ENCODE measurements around the gene SHH. TPM values are rescaled to one million over a fixed set of nuclear protein-coding genes. Genes with fewer than 3 reads are reported as not detected.

SHH gene
- total RNA-seq, 6 experiments from 2014 or later: not detected

GRCh38 chr7:155792999-155793560 lies 19.2 kb downstream of the SHH start:
- Mint-ChIP-seq H3K27ac (no peak overlapping the region), H3K4me3 (no peak overlapping the region), H3K4me1 (ENCODE audit: low read depth) (no peaks in the 10 kb centered on the region), H3K36me3 (ENCODE audit: low read depth) (no peaks in the 10 kb centered on the region), H3K27me3 (ENCODE audit: insufficient read depth) (peaks cover 8% of the 10 kb centered on the region), H3K9me3 (no peaks in the 10 kb centered on the region)
- no peak for DNase-seq
- TF ChIP-seq, protein P1, sequence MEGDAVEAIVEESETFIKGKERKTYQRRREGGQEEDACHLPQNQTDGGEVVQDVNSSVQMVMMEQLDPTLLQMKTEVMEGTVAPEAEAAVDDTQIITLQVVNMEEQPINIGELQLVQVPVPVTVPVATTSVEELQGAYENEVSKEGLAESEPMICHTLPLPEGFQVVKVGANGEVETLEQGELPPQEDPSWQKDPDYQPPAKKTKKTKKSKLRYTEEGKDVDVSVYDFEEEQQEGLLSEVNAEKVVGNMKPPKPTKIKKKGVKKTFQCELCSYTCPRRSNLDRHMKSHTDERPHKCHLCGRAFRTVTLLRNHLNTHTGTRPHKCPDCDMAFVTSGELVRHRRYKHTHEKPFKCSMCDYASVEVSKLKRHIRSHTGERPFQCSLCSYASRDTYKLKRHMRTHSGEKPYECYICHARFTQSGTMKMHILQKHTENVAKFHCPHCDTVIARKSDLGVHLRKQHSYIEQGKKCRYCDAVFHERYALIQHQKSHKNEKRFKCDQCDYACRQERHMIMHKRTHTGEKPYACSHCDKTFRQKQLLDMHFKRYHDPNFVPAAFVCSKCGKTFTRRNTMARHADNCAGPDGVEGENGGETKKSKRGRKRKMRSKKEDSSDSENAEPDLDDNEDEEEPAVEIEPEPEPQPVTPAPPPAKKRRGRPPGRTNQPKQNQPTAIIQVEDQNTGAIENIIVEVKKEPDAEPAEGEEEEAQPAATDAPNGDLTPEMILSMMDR (IDR thresholded peaks at IDR 0.05): no peak

DNA sequence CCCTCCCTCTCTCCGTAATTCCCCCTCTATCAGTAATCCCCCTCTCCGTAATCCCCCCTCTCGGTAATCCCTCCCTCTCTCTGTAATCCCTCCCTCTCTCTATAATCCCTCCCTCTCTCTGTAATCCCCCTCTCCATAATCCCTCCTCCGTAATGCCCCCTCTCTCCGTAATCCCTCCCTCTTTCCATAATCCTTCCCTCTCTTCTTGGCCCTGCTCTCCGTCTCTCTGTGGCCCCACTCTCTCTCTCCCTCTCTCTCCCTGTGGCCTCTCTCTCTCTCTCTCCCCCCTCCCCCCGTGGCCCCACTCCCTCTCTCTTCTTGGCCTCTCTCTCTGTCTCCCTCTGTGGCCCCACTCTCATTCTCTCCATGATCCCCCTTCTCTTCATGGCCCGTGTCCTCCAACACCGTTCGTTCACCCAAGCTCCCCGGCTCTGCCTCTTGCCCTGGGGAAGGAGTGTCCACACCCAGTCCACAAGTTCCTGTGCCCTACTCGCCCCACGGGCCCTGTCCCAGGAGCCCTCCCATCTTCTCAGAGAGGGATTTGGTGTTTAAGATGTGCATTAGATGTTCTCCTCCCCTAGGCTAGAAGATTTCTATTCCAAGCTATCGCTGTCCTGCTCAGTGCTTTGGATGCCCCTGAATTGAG lies 19.8 kb downstream of the SHH start:
- Mint-ChIP-seq H3K27me3 (ENCODE audit: insufficient read depth) (peaks cover 12% of the 10 kb centered on the region), H3K4me1 (ENCODE audit: low read depth) (peaks cover 6% of the 10 kb centered on the region), H3K4me3 (no peak overlapping the region), H3K9me3 (no peaks in the 10 kb centered on the region), H3K36me3 (ENCODE audit: low read depth) (no peaks in the 10 kb centered on the region), H3K27ac (no peak overlapping the region)
- TF ChIP-seq, protein P1 (IDR thresholded peaks at IDR 0.05): no peak
- DNase-seq: no peak

GRCh38 chr7:155791836-155792235 lies 20.4 kb downstream of the SHH start:
- Mint-ChIP-seq H3K27me3 (ENCODE audit: insufficient read depth) (peaks cover 12% of the 10 kb centered on the region), H3K27ac (no peak overlapping the region), H3K36me3 (ENCODE audit: low read depth) (no peaks in the 10 kb centered on the region), H3K4me1 (ENCODE audit: low read depth) (peaks cover 7% of the 10 kb centered on the region), H3K9me3 (no peaks in the 10 kb centered on the region), H3K4me3 (no peak overlapping the region)
- TF ChIP-seq, protein P1 (IDR thresholded peaks at IDR 0.05): no peak
- no peak for DNase-seq

- no peak for DNase-seq
- Mint-ChIP-seq H3K4me3 (no peak overlapping the region), H3K36me3 (ENCODE audit: low read depth) (no peaks in the 10 kb centered on the region), H3K27ac (no peak overlapping the region), H3K9me3 (no peaks in the 10 kb centered on the region), H3K27me3 (ENCODE audit: insufficient read depth) (peaks cover 12% of the 10 kb centered on the region), H3K4me1 (ENCODE audit: low read depth) (peaks cover 7% of the 10 kb centered on the region)
- TF ChIP-seq, protein P1 (IDR thresholded peaks at IDR 0.05): no peak
Measured at GRCh38 chr7:155791214-155791737, 21.0 kb downstream of the SHH start.

DNA sequence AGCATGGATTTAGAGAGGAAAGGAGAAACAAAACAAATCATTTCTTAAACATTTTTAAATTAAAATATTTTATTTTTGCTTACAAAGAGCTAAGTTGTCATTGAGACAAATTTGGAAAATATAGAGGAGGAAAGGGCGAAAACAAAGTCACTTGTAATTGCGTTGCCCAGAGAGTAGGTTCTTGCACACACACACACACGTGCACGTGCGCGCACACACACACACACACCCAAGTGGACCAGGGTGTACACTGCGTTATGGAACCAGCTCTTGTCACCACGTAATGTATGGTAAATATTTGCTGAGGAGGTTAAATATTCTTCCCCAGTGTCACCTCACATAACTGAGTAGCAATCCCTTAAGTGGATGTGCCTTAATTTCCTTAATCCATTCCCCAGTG lies 21.6 kb downstream of the SHH start:
- no peaks in the 10 kb centered on the region for H3K9me3 Mint-ChIP-seq
- peaks cover 13% of the 10 kb centered on the region for H3K4me1 Mint-ChIP-seq (ENCODE audit: low read depth)
- H3K27ac Mint-ChIP-seq: no peak overlapping the region
- TF ChIP-seq, protein P1 (IDR thresholded peaks at IDR 0.05): no peak
- no peak for DNase-seq
- no peaks in the 10 kb centered on the region for H3K36me3 Mint-ChIP-seq (ENCODE audit: low read depth)
- H3K27me3 Mint-ChIP-seq (ENCODE audit: insufficient read depth): peaks cover 12% of the 10 kb centered on the region
- H3K4me3 Mint-ChIP-seq: no peak overlapping the region

Measured in HFFc6 (cell line).